HepG2 (cell line): ENCODE measurements around the gene OR52B4. TPM values are rescaled to one million over a fixed set of nuclear protein-coding genes. Genes with fewer than 3 reads are reported as not detected.
A peak's percentile ranks its signal among the peaks of the same experiment; 100 is the strongest.
"Not testable (repeated sequence)": the region's sequence is repeated elsewhere in the genome, so short reads cannot be mapped to it uniquely, and the experiment has no call there.

Experiments
- ATAC-seq: fragments of 200-7000 bp; cut with Tn5 transposase; 3 replicates; pipeline ENCODE4 v1.9.1; 2020; ENCODE audit warnings: mild to moderate bottlenecking, moderate library complexity
- BruUV-seq: library from RNA; stranded (reverse); fragments of 400-500 nt; replicated peaks from 2 replicates; lab custom pipeline; 2021; lab: Mats Ljungman, UMichigan
- CTCF ChIA-PET: fragments of 300-600 bp; formaldehyde crosslinking; extraction: SDS; loops from one replicate; lab custom pipeline; 2021; ENCODE audit warnings: low total read pairs, inconsistent platforms, low intra/inter-chr PET ratio; lab: Yijun Ruan, JAX
- POLR2A ChIA-PET: fragments of 350-600 bp; sonication (Branson Sonifier 250); formaldehyde crosslinking; loops from one replicate; lab custom pipeline; 2020; ENCODE audit warnings: antibody characterized with exemption, inconsistent platforms; lab: Yijun Ruan, JAX
- DNase-seq: peaks from one replicate; pipeline ENCODE4 v3.0.0-alpha.2; 2015; ENCODE audit warnings: low spot score
- FAIRE-seq: peaks from 3 replicates; lab custom pipeline; 2011; peaks lifted over from hg19 to GRCh38; lab: Jason Lieb, UNC
- H2AFZ ChIP-seq: one replicate; pipeline ENCODE4 v1.6.1; 2011; ENCODE audit warnings: low read length, inconsistent platforms
- H3K27ac ChIP-seq: fragments of 300-600 bp; 3 replicates; pipeline ENCODE4 v1.8.0; 2011; ENCODE audit warnings: mixed run types, mild to moderate bottlenecking, mixed read lengths, low read length, inconsistent platforms; ENCODE audit not compliant: insufficient read depth; ENCODE audit errors: extremely low read length
- H3K27me3 ChIP-seq, 2 experiments: fragments of 200-600 bp in 1 of 2; 2 replicates in 1 of 2; 3 replicates in 1 of 2; pipeline versions ENCODE4 v1.6.0 to v1.8.0; 2011; ENCODE audit warnings: low read length in 2 of 2, mild to moderate bottlenecking in 2 of 2, moderate library complexity in 2 of 2, inconsistent platforms in 1 of 2; ENCODE audit not compliant: insufficient read depth in 2 of 2, control insufficient read depth in 1 of 2
- H3K36me3 ChIP-seq, 2 experiments: fragments of 200-600 bp in 1 of 2; replicated peaks in 1 of 2; 2 replicates in 1 of 2; 3 replicates in 1 of 2; pipeline versions ENCODE4 v1.5.1 to v1.8.0; 2011; ENCODE audit warnings: low read length in 2 of 2, inconsistent platforms in 1 of 2; ENCODE audit not compliant: insufficient read depth in 2 of 2, control insufficient read depth in 1 of 2
- H3K4me1 ChIP-seq: 2 replicates; pipeline ENCODE4 v1.5.1; 2012; ENCODE audit warnings: low read length, inconsistent platforms; ENCODE audit not compliant: insufficient read depth
- H3K4me2 ChIP-seq: 2 replicates; pipeline ENCODE4 v1.6.0; 2011; ENCODE audit warnings: low read depth, low read length, inconsistent platforms
- H3K4me3 ChIP-seq, 3 experiments: fragments of 200-600 bp in 1 of 3; sonication (generic), shearing (Covaris generic) in 1 of 3; replicated peaks in 1 of 3; 2 replicates each; pipeline ENCODE4 v1.5.1; 2011 to 2016; ENCODE audit warnings: low read length in 3 of 3, inconsistent platforms in 2 of 3, low read depth in 2 of 3, mild to moderate bottlenecking in 2 of 3, control low read depth in 1 of 3, mixed read lengths in 1 of 3; ENCODE audit not compliant: insufficient read depth in 1 of 3
- H3K79me2 ChIP-seq: one replicate; pipeline ENCODE4 v1.6.1; 2011; ENCODE audit warnings: low read length, inconsistent platforms; ENCODE audit not compliant: insufficient read depth
- H3K9ac ChIP-seq: 2 replicates; pipeline ENCODE4 v1.6.0; 2011; ENCODE audit warnings: mild to moderate bottlenecking, low read depth, low read length, inconsistent platforms; ENCODE audit not compliant: insufficient read depth
- H3K9me3 ChIP-seq: 2 replicates; pipeline ENCODE4 v1.5.1; 2012; ENCODE audit warnings: mild to moderate bottlenecking, low read length
- H4K20me1 ChIP-seq: 2 replicates; pipeline ENCODE4 v1.6.0; 2011; ENCODE audit warnings: inconsistent platforms, mild to moderate bottlenecking, low read length, moderate library complexity; ENCODE audit not compliant: insufficient read depth
- AGO1 ChIP-seq: fragments of 200-400 bp; formaldehyde crosslinking; IDR thresholded peaks from 2 replicates; pipeline ENCODE4 v1.6.1; 2017; ENCODE audit warnings: mild to moderate bottlenecking, low read depth, low read length, moderate library complexity; ENCODE audit not compliant: poor library complexity, severe bottlenecking
- IRF1 ChIP-seq: sonication (generic); formaldehyde crosslinking; IDR thresholded peaks from 2 replicates; pipeline ENCODE4 v1.4.0; 2020; ENCODE audit warnings: low read depth, mild to moderate bottlenecking, missing genetic modification reagents
- KDM1A ChIP-seq: IDR thresholded peaks from 2 replicates; pipeline ENCODE4 v1.6.1; 2016; ENCODE audit warnings: missing compliant biosample characterization
- NR1H2 ChIP-seq: sonication (generic); formaldehyde crosslinking; IDR thresholded peaks from 2 replicates; pipeline ENCODE4 v1.8.1; 2022; ENCODE audit warnings: low read depth, missing genetic modification reagents, borderline replicate concordance
- NR2F6 ChIP-seq, 2 experiments: IDR thresholded peaks; 2 replicates each; pipeline ENCODE4 v1.6.1; 2016; ENCODE audit warnings: antibody characterized with exemption in 1 of 2, mild to moderate bottlenecking in 1 of 2
- TCF7 ChIP-seq: sonication (generic); IDR thresholded peaks from 2 replicates; pipeline ENCODE4 v1.6.1; 2016; ENCODE audit warnings: antibody characterized with exemption, low read depth
- ZC3H4 ChIP-seq: sonication (generic); formaldehyde crosslinking; IDR thresholded peaks from 2 replicates; pipeline ENCODE4 v1.4.0; 2020; ENCODE audit warnings: missing genetic modification reagents, borderline replicate concordance
- ZNF10 ChIP-seq: sonication (generic); formaldehyde crosslinking; IDR thresholded peaks from 2 replicates; pipeline ENCODE4 v1.4.0; 2020; ENCODE audit warnings: mild to moderate bottlenecking, low read depth, missing genetic modification reagents, borderline replicate concordance
- ZNF614 ChIP-seq: IDR thresholded peaks from 2 replicates; pipeline ENCODE4 v1.6.1; 2018; ENCODE audit warnings: missing biosample characterization, missing genetic modification reagents, inconsistent platforms, borderline replicate concordance
- ZNF724P ChIP-seq: sonication (generic); formaldehyde crosslinking; IDR thresholded peaks from 2 replicates; pipeline ENCODE4 v1.8.0; 2022; ENCODE audit warnings: missing genetic modification reagents, borderline replicate concordance
- ZNF883 ChIP-seq: sonication (generic); formaldehyde crosslinking; IDR thresholded peaks from 2 replicates; pipeline ENCODE4 v1.5.1; 2020; ENCODE audit warnings: mild to moderate bottlenecking, missing genetic modification reagents; ENCODE audit errors: not compliant biosample characterization
- ZSCAN22 ChIP-seq: sonication (generic); formaldehyde crosslinking; IDR thresholded peaks from 2 replicates; pipeline ENCODE4 v1.4.0; 2020; ENCODE audit warnings: mild to moderate bottlenecking, missing genetic modification reagents
- WGBS: methylation state at CpG from one replicate; pipeline ENCODE4 v1.1.6; 2017; ENCODE audit warnings: low lambda C conversion rate; 5-methylcytosine and 5-hydroxymethylcytosine counted together
- in situ Hi-C: cut with HindIII; loops from 2 replicates; pipeline ENCODE4 v1.10.0; 2017; ENCODE audit warnings: low pct_unique_long_range_greater_than_20kb; ENCODE audit not compliant: extremely low pct_ligation_motif_present
- intact Hi-C: fragments of 100-400 bp; cut with micrococcal nuclease; formaldehyde crosslinking; loops from one replicate; pipeline ENCODE4 v1.10.0; 2022; ENCODE audit not compliant: unreplicated experiment
- polyA plus RNA-seq, 8 experiments: library from polyadenylated mRNA; depleted of rRNA in 3 of 8; stranded (reverse) in 7 of 8; unstranded in 1 of 8; fragments of >200 nt; fragmentation: Illumina TruSeq in 4 of 8; extraction: Trizol in 4 of 8; gene quantifications; 2 replicates each; pipeline versions ENCODE4 v1.2.1 to v1.2.3, GENCODE V29; 2011 to 2016; ENCODE audit warnings: low read depth in 4 of 8, missing spikeins in 1 of 8, mixed read lengths in 1 of 8; ENCODE audit not compliant: insufficient read depth in 1 of 8
- total RNA-seq, 5 experiments: library from RNA; depleted of rRNA; stranded (reverse); fragments of >200 nt; fragmentation: Illumina TruSeq; extraction: Trizol; gene quantifications; 2 replicates each; pipeline ENCODE4 v1.2.3, GENCODE V29; 2016; ENCODE audit warnings: low read depth in 1 of 5
- TF ChIP-seq, protein P1 (sequence below): sonication (generic); formaldehyde crosslinking; IDR thresholded peaks from 2 replicates; pipeline ENCODE4 v1.5.0; 2020; ENCODE audit warnings: mild to moderate bottlenecking, missing genetic modification reagents

The OR52B4 gene
- total and polyA plus RNA-seq, 2 of the 13 experiments (the other 11 are each of a cell fraction or from before 2014, with no cell fraction given): not detected

GRCh38 chr11:4416306-4416705 is 48.1 kb upstream of the OR52B4 start (continued):
- TF ChIP-seq, protein P1, sequence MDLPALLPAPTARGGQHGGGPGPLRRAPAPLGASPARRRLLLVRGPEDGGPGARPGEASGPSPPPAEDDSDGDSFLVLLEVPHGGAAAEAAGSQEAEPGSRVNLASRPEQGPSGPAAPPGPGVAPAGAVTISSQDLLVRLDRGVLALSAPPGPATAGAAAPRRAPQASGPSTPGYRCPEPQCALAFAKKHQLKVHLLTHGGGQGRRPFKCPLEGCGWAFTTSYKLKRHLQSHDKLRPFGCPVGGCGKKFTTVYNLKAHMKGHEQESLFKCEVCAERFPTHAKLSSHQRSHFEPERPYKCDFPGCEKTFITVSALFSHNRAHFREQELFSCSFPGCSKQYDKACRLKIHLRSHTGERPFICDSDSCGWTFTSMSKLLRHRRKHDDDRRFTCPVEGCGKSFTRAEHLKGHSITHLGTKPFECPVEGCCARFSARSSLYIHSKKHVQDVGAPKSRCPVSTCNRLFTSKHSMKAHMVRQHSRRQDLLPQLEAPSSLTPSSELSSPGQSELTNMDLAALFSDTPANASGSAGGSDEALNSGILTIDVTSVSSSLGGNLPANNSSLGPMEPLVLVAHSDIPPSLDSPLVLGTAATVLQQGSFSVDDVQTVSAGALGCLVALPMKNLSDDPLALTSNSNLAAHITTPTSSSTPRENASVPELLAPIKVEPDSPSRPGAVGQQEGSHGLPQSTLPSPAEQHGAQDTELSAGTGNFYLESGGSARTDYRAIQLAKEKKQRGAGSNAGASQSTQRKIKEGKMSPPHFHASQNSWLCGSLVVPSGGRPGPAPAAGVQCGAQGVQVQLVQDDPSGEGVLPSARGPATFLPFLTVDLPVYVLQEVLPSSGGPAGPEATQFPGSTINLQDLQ: no peak

- CTCF ChIA-PET, BruUV-seq, in situ Hi-C loops, POLR2A ChIA-PET, H3K27me3 ChIP-seq, H3K4me2 ChIP-seq, H3K9ac ChIP-seq, H4K20me1 ChIP-seq, H3K79me2 ChIP-seq, ATAC-seq, H3K4me1 ChIP-seq, intact Hi-C loops, H2AFZ ChIP-seq, DNase-seq, H3K36me3 ChIP-seq, H3K27ac ChIP-seq, FAIRE-seq, H3K9me3 ChIP-seq, H3K4me3 ChIP-seq: not testable (repeated sequence)
- WGBS: 0% methylated on average over 1 of the region's 6 CpGs
These were observed 38.0 kb upstream of the OR52B4 start for GRCh38 chr11:4406206-4406605.

DNA sequence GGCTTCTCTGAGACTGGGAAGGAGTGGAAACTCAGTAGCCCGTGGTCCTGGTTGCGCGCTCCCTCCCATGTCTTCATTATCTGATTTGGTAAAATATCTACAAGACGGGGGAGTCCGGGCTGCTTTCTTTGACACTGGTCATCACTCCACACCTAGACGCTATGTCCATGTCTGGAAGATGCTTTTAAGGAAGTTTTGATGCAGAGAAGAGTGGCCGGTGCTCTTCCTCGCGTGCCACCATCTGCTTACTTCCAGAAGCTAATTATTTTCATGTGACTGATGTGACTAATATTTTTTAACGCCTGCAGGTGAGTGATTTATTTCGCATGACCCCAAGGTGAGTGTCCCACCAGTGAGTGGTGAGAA is 25.7 kb upstream of the OR52B4 start:
- no peak overlapping the region for H2AFZ ChIP-seq
- 0 out of 5 replicates have a peak, but pooled peaks cover 0 to 4% of the 10 kb centered on the region in 2 experiments for H3K36me3 ChIP-seq
- H3K4me1 ChIP-seq: peaks cover 11% of the 10 kb centered on the region
- peak overlapping the region; percentile 64 to 82 (median 82) for H3K4me3 ChIP-seq
- no peaks in the 10 kb centered on the region for H4K20me1 ChIP-seq
- no peak for FAIRE-seq
- ChIA-PET POLR2A (no interaction called here), CTCF (no interaction called here)
- no peaks in the 10 kb centered on the region for H3K9me3 ChIP-seq
- no peak overlapping the region for H3K9ac ChIP-seq
- in situ Hi-C loops (no loop called here), intact Hi-C loops (no loop called here)
- no TSS peak for BruUV-seq
- WGBS: 12% methylated on average over 7 of the region's 11 CpGs
- ATAC-seq: no peak; the same call in 2 of the 3 replicates
- no peak for DNase-seq
- no peak overlapping the region for H3K27ac ChIP-seq
- H3K79me2 ChIP-seq: no peaks in the 10 kb centered on the region
- peak overlapping the region; percentile 78 for H3K4me2 ChIP-seq
- no peaks in the 10 kb centered on the region; a peak in 1 of 5 replicates for H3K27me3 ChIP-seq
- TF ChIP-seq IRF1: no peak
- no peak for TF ChIP-seq ZNF883 (CRISPR knock-in tag)
- no peak for TF ChIP-seq TCF7
- TF ChIP-seq ZC3H4 (CRISPR knock-in tag): no peak
- no peak for TF ChIP-seq ZNF724P (CRISPR knock-in tag)
- TF ChIP-seq NR2F6 (IDR thresholded peaks at IDR 0.05): no peak
- no peak for TF ChIP-seq NR2F6 (CRISPR knock-in tag; IDR thresholded peaks at IDR 0.05)
- TF ChIP-seq KDM1A (CRISPR knock-in tag): no peak
- TF ChIP-seq ZNF614 (CRISPR knock-in tag): no peak
- TF ChIP-seq NR1H2: no peak
- TF ChIP-seq AGO1: no peak
- TF ChIP-seq ZSCAN22 (CRISPR knock-in tag): no peak
- no peak for TF ChIP-seq ZNF10 (CRISPR knock-in tag)
